ENCODE measurements around the gene UCP2.

UCP2 gene

GRCh38 chr11:73982595-73982989, at the start of gene UCP2:
Gene UCP2 (minus strand): TSS chr11:73982843. CDS start chr11:73978378, 4,465 bp downstream.
- DNase-seq (ENCODE audit: low read depth): peak; percentile 88

DNA sequence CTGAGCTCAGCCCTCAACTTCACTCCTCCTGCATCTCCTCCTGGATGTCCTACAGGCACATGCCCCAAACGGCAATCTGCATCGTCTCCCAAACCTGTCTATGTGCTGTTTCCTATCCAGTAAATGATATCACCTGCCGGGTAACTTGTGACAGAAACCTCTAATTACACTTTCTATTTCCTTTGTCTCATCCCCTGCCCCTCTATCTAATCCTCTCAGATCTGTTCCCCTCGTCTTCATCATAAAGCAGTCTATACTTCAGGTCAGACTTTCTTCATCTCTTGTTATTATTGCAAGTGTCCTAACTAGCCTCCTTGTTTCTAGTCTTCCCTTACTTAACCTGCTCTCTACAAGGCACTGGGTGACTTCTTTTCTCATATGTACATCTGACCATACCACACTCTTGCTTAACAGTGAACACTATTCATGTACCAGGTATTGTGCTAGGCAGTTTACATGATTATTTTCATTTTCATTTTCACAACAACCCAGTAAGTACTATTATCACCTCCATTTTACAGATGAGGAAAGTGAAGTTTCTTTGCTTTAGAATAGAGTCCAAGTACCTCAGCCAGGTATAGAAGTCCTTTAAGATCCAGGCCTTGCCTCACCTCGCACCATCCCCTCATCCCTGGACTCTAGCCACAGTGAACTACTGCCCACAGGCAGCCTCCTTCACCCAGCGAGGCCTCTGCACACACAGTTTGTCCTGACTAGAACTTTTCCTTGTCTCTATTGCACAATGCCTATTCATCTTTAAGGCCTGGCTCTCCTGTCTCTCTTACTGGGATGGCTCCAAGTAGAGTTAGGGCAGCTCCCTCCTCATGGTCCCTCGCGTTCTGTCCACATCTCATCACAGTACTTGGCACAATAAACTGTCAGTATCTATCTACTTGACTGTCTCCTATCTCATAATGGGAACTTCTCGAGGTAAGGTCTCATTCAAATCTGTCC, 48.4 kb upstream of the UCP2 start:
- no peak for DNase-seq (ENCODE audit: low read depth)

DNA sequence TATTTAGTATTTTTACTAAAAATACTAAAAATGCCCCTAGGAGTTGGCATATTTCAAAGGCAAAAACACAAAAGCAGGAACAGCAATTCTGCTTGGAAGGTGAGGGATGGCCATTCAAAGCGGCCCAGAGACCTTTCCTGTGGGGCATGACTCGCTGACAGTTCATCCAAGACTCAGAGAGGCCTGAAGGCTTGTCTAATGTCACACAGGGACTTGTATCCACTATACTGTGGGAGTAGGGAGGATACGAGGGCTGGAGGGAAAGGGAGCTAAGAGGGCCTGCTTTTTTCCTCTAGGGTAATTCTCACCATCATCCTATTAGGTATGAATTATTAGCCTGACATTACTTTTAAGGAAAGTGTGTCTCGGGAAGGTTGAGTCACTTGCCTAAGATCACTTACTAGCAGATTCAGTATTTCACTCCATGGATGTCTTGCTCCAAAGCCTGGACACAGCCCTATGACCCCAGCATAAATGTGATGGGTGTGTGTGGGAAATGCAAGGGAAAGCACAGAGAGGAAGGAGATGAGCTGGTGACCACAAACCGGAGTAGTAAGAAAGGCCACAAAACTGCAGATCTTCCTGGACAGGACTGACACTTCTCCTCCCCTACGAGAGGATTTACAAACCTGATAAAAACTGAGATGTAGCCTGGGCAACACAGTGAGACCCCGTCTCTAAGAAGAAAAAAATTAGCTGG, 43.0 kb upstream of the UCP2 start:
- peak; percentile 85 for DNase-seq (ENCODE audit: low read depth)

DNA sequence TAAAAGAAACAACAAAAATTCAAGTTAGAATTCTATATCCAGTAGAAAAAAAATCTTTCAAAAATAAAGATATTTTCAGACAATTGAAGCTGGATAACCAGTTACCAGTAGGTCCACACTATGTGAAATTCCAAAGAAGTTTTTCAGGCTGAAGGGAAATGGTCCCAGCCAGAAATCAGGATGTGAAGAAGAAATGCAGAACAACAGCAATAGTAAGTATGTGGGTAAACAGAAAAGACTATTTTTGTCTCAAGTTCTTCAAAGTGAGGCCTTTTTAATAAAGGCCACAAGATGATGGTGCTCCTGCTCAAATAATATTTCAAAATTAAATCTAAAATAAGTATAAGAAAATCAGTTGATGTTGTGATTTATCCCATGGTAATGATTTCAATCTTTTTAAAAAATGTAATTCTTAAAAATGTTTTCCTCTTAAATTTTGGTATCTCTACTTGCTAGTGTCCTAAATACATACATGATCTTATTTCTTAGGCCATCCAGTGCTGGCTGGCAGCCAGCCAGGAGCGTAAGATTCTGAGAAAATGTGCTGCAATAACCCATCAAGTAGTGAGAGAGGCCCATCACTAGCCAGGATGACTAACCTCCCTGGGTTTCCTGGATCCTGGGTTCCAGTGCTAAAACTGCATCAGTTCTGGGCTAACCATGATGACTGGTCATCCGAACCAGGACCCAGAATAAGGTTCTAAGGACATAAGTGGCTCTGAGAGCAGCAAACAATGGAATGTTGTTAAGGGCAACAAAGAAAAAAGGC, 41.8 kb upstream of the UCP2 start:
- DNase-seq (ENCODE audit: low read depth): peak; percentile 78

GRCh38 chr11:74023276-74023675, 40.6 kb upstream of the UCP2 start:
- no peak for DNase-seq (ENCODE audit: low read depth)

- DNase-seq (ENCODE audit: low read depth): no peak
Observed at GRCh38 chr11:74022546-74022945, 39.9 kb upstream of the UCP2 start.

- DNase-seq (ENCODE audit: low read depth): no peak
Observed at GRCh38 chr11:74021998-74022397, 39.4 kb upstream of the UCP2 start.

DNA sequence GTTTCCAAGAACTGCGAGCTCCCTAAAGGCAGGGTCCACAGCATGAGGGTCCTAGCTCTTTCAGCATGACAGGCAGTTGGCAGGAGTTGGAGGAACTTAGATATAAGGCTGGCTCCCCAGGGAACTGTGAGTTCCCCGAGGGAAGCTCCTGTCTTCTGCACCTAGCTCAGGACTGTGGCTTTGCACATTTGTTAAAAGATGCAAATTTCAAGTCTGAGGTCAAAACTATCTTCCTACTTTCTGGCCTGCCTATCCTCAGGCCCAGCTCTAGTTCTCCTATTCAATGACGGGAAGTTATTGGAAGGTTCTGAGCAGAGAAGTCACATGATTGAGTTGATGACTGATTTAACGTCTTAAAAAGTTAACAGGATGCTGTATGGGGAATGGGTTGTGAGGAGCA, 37.9 kb upstream of the UCP2 start:
- no peak for DNase-seq (ENCODE audit: low read depth)

DNA sequence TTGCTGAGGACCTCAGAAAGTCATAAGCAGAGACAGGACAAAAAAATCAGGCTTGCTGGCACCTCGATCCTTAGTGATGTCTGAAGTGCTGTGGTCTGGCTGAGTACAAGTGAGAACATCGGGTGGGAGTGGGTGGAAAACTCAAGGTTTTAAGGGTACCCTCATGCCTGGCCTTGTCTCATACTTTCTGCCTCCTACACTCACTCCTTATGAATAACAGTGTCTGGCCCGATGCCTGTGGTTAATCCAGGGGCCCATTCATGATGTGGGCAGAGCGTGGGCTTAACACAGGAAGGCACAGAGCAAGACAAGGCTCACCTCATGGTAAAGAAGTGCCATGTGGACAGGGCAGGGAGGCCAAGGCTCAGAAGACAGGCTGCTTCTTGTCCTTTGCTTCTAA, 37.2 kb upstream of the UCP2 start:
- DNase-seq (ENCODE audit: low read depth): no peak

GRCh38 chr11:74019104-74019738, 36.6 kb upstream of the UCP2 start:
- no peak for DNase-seq (ENCODE audit: low read depth)

- peak; percentile 15 for DNase-seq (ENCODE audit: low read depth)
Observed at GRCh38 chr11:74018331-74019005, 35.8 kb upstream of the UCP2 start.

DNA sequence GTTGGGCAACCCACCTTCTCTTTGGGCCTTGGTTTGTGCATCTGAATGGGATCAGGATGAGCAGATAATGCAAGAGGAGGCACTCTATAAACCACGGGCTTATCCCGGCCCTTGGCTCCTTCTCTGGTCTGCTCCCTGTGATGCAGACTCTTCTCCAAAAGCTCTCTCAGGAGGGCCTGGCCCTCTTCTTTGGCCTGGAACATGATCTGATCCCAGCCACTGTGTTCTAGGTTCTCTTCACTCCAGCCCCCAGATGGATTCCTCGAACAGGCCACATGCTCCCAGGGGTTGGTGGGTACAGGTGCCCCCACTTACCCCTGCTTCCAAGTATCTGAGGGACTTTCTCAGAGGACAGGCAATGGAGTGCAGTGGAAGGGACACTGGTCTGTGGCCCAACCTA, 35.0 kb upstream of the UCP2 start:
- DNase-seq (ENCODE audit: low read depth): no peak

- no peak for DNase-seq (ENCODE audit: low read depth)
Observed at GRCh38 chr11:74015919-74016684, 33.5 kb upstream of the UCP2 start.

GRCh38 chr11:74014880-74015279, 32.2 kb upstream of the UCP2 start:
- DNase-seq (ENCODE audit: low read depth): no peak

DNA sequence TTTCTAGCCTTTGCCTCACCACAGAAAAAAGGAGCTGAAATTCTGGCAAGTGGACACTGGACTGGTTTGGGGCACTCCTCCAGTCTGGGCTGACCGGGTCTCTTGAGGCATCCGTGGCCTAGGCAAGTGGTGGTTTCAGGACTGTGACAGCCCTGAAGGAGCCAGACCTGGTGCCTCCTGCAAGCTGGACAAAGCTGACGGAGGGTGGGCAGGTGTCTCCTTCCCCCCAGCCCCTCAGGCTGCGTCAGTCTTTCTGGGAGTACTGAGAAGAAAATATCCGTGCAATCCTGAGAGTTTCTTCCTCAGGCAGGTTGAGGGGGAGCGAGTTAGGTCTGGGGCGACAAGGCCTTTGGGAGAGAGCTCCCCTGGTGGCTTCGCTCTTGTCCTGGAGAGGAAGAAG, 30.5 kb upstream of the UCP2 start:
- no peak for DNase-seq (ENCODE audit: low read depth)

GRCh38 chr11:74012074-74012809, 29.6 kb upstream of the UCP2 start:
- no peak for DNase-seq (ENCODE audit: low read depth)

- no peak for DNase-seq (ENCODE audit: low read depth)
Observed at GRCh38 chr11:74011360-74012073, 28.9 kb upstream of the UCP2 start.

GRCh38 chr11:74010306-74011300, 28.0 kb upstream of the UCP2 start:
- DNase-seq (ENCODE audit: low read depth): no peak
